ENCODE data around the gene MACROD2.

GRCh38 chr20:15925376-15925775 lies 1930.1 kb downstream of the MACROD2 start:
- TF ChIP-seq POLR2AphosphoS5 (IDR thresholded peaks at IDR 0.05; ENCODE audit: low read depth, low read length), result no peak
- no peak for TF ChIP-seq FOXP2 (optimal IDR thresholded peaks at IDR 0.05; ENCODE audit: borderline replicate concordance, extremely low read depth, extremely low read length, insufficient read depth)
- TF ChIP-seq REST (IDR thresholded peaks at IDR 0.05; ENCODE audit: insufficient read depth in 1 of 2, low read depth in 2 of 2, low read length in 2 of 2), result no peak
